PC-3 (cell line): ENCODE measurements around the gene ENG.

Experiments used
- EZH2 ChIP-seq: fragments of 300-600 bp; sonication (generic); IDR thresholded peaks from one replicate; pipeline ENCODE4 v1.6.1; 2017; ENCODE audit warnings: antibody characterized with exemption, mild to moderate bottlenecking, low read length; ENCODE audit not compliant: unreplicated experiment
- TF ChIP-seq, protein P1 (sequence below): fragments of 300-600 bp; sonication (generic); conservative IDR thresholded peaks from 2 replicates; pipeline ENCODE4 v1.5.1; 2017; ENCODE audit warnings: antibody characterized with exemption, low read depth, mild to moderate bottlenecking, low read length

DNA sequence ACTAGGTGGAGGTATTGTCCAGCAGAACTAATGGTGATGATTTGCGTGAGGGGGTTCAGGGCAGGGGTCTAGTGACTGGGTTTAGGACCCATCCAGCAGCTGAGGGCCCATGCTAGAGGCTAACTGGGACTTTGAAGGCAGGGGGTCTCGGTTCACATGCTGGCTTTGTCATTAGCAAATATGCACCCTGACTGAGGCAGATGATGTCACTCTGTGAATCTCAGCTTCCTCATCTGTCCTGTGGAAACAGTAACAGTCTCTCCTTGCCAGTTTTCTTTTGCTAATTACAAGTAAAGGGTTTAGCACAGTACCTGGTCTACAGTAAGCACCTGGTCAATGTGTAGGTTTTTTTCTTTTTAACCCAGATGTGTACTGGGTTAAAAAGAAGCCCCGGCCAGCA lies 81.2 kb downstream of the ENG start:
- TF ChIP-seq, protein P1, sequence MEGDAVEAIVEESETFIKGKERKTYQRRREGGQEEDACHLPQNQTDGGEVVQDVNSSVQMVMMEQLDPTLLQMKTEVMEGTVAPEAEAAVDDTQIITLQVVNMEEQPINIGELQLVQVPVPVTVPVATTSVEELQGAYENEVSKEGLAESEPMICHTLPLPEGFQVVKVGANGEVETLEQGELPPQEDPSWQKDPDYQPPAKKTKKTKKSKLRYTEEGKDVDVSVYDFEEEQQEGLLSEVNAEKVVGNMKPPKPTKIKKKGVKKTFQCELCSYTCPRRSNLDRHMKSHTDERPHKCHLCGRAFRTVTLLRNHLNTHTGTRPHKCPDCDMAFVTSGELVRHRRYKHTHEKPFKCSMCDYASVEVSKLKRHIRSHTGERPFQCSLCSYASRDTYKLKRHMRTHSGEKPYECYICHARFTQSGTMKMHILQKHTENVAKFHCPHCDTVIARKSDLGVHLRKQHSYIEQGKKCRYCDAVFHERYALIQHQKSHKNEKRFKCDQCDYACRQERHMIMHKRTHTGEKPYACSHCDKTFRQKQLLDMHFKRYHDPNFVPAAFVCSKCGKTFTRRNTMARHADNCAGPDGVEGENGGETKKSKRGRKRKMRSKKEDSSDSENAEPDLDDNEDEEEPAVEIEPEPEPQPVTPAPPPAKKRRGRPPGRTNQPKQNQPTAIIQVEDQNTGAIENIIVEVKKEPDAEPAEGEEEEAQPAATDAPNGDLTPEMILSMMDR, result no peak
- TF ChIP-seq EZH2, result no peak
